ENCODE data around the gene HMGB1. TPM values are rescaled to one million over a fixed set of nuclear protein-coding genes. Genes with fewer than 3 reads are reported as not detected.

HMGB1 gene
- total and polyA plus RNA-seq, 2 donors (not counting 1 experiment from before 2014, with no cell fraction given) = 79.2 to 529 TPM

DNA sequence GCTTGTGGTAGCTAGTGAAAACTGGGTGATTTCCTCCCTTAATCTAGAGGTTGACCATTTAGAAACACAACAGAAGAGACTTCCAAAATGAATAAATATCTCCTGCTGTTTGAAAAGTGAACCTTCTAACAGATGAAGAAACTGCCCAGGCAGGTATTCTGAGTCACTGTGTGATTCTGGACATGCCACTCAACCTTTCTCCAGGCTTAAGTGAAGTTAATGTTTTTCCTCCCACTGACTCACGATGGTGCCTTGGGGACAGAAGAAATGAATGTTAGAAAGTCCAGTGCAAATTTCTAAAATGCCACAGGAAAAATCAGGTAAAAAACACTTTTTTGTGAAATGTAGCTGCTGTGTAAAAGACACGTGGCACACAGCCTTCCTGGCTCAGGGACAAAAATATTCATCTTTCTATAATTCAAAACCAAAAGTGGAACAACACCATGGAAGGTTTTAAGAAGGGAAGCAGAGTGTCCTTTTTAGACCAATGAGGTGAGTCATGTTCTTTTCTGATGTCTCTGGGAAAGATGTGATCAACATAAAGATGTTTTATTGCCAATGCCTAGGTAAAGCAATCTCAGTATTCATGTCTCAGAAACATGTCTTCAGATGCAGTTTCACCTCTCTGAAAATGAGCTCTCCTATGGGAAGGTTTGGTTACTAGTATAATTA is 34.3 kb downstream of the HMGB1 start:
- peaks cover 21 to 30% of the 10 kb centered on the region in 2 donors for H3K4me1 ChIP-seq (ENCODE audit: control insufficient read depth in 2 of 2, insufficient read depth in 2 of 2, low read length in 2 of 2)
- H3K9me3 ChIP-seq (ENCODE audit: control extremely low read depth in 1 of 3, control insufficient read depth in 2 of 3, insufficient read depth in 1 of 3, low read length in 2 of 3) = no peaks in the 10 kb centered on the region
- intact Hi-C loops (cut with micrococcal nuclease) = no loop called here
- H3K4me2 ChIP-seq (replicated peaks; ENCODE audit: low read depth, low read length, poor library complexity, severe bottlenecking) = no peak overlapping the region
- Mint-ChIP-seq H3K27ac (no peak overlapping the region), H3K27me3 (no peaks in the 10 kb centered on the region), H3K4me3 (peak overlapping the region; percentile 37), H3K9me3 (ENCODE audit: insufficient read depth) (no peaks in the 10 kb centered on the region), H3K4me1 (peaks cover 30% of the 10 kb centered on the region)
- H3K27ac ChIP-seq (ENCODE audit: low read length in 2 of 2) = no peak overlapping the region
- no peak overlapping the region for H3K9ac ChIP-seq (ENCODE audit: low read length)
- no peak for DNase-seq
- WGBS (ENCODE audit: insufficient coverage) = no CpG with 5 or more reads among the region's 2 CpGs
- TF ChIP-seq, protein P1, sequence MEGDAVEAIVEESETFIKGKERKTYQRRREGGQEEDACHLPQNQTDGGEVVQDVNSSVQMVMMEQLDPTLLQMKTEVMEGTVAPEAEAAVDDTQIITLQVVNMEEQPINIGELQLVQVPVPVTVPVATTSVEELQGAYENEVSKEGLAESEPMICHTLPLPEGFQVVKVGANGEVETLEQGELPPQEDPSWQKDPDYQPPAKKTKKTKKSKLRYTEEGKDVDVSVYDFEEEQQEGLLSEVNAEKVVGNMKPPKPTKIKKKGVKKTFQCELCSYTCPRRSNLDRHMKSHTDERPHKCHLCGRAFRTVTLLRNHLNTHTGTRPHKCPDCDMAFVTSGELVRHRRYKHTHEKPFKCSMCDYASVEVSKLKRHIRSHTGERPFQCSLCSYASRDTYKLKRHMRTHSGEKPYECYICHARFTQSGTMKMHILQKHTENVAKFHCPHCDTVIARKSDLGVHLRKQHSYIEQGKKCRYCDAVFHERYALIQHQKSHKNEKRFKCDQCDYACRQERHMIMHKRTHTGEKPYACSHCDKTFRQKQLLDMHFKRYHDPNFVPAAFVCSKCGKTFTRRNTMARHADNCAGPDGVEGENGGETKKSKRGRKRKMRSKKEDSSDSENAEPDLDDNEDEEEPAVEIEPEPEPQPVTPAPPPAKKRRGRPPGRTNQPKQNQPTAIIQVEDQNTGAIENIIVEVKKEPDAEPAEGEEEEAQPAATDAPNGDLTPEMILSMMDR (IDR thresholded peaks at IDR 0.05) = no peak
- ChIA-PET CTCF (interaction anchor here (0.6 to 3.2 kb wide), 9 partner anchors 9 to 125 kb away, joined by 3 to 15 read pairs (median 3); partner anchors contain the start of gene KATNAL1), POLR2A (interaction anchor here (0.6 to 1.4 kb wide), 2 partner anchors 11 to 14 kb away, joined by 3 read pairs; no protein-coding TSS in a partner anchor)
- H3K4me3 ChIP-seq (ENCODE audit: control extremely low read depth in 1 of 5, extremely low read depth in 1 of 5, insufficient read depth in 1 of 5, low read depth in 2 of 5, low read length in 4 of 5) = no peak overlapping the region
- no peak for ATAC-seq (ENCODE audit: low read depth)
- H3K36me3 ChIP-seq (replicated peaks in 1 of 2; ENCODE audit: control extremely low read depth in 1 of 2, control insufficient read depth in 1 of 2, extremely low read depth in 1 of 2, insufficient read depth in 2 of 2, low read length in 1 of 2) = no peaks in the 10 kb centered on the region
- no peaks in the 10 kb centered on the region for H3K27me3 ChIP-seq (replicated peaks in 1 of 4; ENCODE audit: control extremely low read depth in 1 of 4, control insufficient read depth in 3 of 4, insufficient read depth in 4 of 4, low read length in 3 of 4)
- no peaks in the 10 kb centered on the region for H4K20me1 ChIP-seq (ENCODE audit: control insufficient read depth, insufficient read depth, low read length, poor library complexity, severe bottlenecking)
- H2AFZ ChIP-seq (ENCODE audit: insufficient read depth, low read depth, low read length, poor library complexity, severe bottlenecking) = peak overlapping the region; percentile 7
- no peaks in the 10 kb centered on the region for H3K79me2 ChIP-seq (ENCODE audit: control insufficient read depth, insufficient read depth, low read length)
